ENCODE data around the gene HDGFL2.
"Not testable (repeated sequence)": the region's sequence is repeated elsewhere in the genome, so short reads cannot be mapped to it uniquely, and the experiment has no call there.

HDGFL2 gene

DNA sequence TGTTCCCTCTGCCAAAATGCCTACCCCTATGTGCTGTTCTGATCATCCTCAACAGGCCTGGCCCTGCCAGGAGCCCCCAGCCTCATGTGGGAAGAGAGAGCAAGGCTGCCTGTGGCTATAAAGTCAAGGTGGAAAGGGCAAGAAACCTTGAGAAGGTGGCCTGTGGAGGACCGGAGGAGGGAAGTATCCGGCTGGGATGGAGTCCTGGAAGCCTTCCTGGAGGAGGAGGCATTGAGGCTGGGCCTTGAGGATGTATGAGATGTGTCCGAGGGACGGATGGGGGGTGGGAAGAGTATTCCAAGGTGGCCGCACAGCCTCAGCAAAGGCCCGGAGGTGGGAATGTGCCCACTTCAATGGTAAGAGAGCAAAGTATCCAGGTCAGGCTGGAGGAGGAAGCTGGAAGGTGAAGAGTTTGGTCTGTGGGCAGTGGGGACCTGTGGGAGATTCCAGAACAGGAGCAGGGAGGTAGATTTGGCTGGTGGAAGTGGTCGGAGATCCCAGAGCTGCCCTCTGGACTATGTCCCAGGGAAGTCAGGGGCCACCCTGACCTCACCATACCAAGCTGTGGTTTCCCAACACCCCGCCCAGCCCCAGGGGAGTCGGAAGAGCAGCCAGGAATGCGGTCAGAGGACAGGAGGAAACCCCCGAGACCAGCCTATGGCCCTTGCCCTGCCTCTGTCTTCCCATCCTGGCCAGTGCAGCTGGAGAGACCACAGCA, 49.2 kb downstream of the HDGFL2 start:
- Histone ChIP-seq H3K36me3 (ENCODE audit: control insufficient read depth, insufficient read depth, low read length) (no peaks in the 10 kb centered on the region), H3K27me3 (ENCODE audit: control insufficient read depth, insufficient read depth, low read length) (peaks cover 14% of the 10 kb centered on the region), H3K9ac (ENCODE audit: low read depth, low read length) (no peak overlapping the region), H3K4me1 (ENCODE audit: control insufficient read depth, insufficient read depth, low read length) (no peaks in the 10 kb centered on the region), H3K27ac (ENCODE audit: low read depth, low read length) (no peak overlapping the region), H3K9me3 (ENCODE audit: control insufficient read depth, insufficient read depth, low read length) (no peaks in the 10 kb centered on the region), H3K4me3 (ENCODE audit: low read depth, low read length) (no peak overlapping the region)

GRCh38 chr19:4521888-4522242, 49.8 kb downstream of the HDGFL2 start:
- Histone ChIP-seq H3K4me1 (ENCODE audit: control insufficient read depth, insufficient read depth, low read length) (no peaks in the 10 kb centered on the region), H3K9ac (ENCODE audit: low read depth, low read length) (no peak overlapping the region), H3K36me3 (ENCODE audit: control insufficient read depth, insufficient read depth, low read length) (no peaks in the 10 kb centered on the region), H3K27me3 (ENCODE audit: control insufficient read depth, insufficient read depth, low read length) (peaks cover 14% of the 10 kb centered on the region), H3K9me3 (ENCODE audit: control insufficient read depth, insufficient read depth, low read length) (no peaks in the 10 kb centered on the region), H3K4me3 (ENCODE audit: low read depth, low read length) (no peak overlapping the region), H3K27ac (ENCODE audit: low read depth, low read length) (no peak overlapping the region)

- H3K36me3 ChIP-seq (ENCODE audit: control insufficient read depth, insufficient read depth, low read length): no peaks in the 10 kb centered on the region
Observed at GRCh38 chr19:4522291-4523002, 50.4 kb downstream of the HDGFL2 start.

GRCh38 chr19:4523306-4524110, 51.4 kb downstream of the HDGFL2 start:
- Histone ChIP-seq H3K36me3 (ENCODE audit: control insufficient read depth, insufficient read depth, low read length) (no peaks in the 10 kb centered on the region), H3K27ac (ENCODE audit: low read depth, low read length) (no peak overlapping the region), H3K4me1 (ENCODE audit: control insufficient read depth, insufficient read depth, low read length) (no peaks in the 10 kb centered on the region), H3K27me3 (ENCODE audit: control insufficient read depth, insufficient read depth, low read length) (peaks cover 6% of the 10 kb centered on the region), H3K9me3 (ENCODE audit: control insufficient read depth, insufficient read depth, low read length) (no peaks in the 10 kb centered on the region), H3K9ac (ENCODE audit: low read depth, low read length) (no peak overlapping the region), H3K4me3 (ENCODE audit: low read depth, low read length) (no peak overlapping the region)

More at GRCh38 chr19:4522291-4523002, 50.4 kb downstream of the HDGFL2 start:
- H3K27me3 ChIP-seq (ENCODE audit: control insufficient read depth, insufficient read depth, low read length): peaks cover 14% of the 10 kb centered on the region
- H3K27ac ChIP-seq (ENCODE audit: low read depth, low read length): no peak overlapping the region
- H3K9ac ChIP-seq (ENCODE audit: low read depth, low read length): no peak overlapping the region
- no peak overlapping the region for H3K4me3 ChIP-seq (ENCODE audit: low read depth, low read length)
- H3K9me3 ChIP-seq (ENCODE audit: control insufficient read depth, insufficient read depth, low read length): no peaks in the 10 kb centered on the region
- no peaks in the 10 kb centered on the region for H3K4me1 ChIP-seq (ENCODE audit: control insufficient read depth, insufficient read depth, low read length)

DNA sequence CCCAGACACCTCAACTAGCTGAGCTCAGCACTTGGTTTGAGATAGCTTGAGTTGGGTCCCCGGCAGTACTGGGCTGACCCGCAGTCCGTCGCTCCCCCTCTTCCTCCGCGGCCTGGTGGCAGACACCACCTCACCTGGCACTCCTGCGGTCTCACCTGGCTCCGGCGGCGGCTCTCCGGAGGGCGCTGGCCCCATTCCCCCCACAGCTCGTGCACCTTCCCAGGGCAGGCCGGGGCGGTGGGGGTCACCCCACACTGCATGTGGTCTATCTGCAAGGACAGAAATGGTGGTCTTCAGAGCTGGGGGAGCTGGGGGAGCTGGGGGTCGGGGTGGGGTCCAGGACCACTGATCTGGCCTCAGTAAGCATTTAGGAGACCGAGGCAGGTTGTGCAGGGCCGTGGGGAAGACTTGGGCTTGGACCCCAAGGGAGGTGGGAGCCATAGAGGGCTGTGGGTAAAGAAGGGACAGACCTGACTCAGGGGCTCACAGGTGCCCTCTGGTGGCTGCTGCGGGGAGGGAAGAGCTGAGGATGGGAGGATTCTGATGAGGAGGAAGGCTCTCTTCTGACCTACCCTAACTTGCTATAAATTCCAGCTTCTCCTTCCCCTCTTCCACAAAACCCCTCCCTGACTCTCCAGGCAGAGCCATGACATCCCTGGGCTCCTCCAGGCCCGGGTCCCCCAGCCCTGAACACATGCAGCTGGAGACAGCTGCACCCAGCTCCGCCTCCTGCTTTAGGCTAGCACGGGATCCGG, 52.9 kb downstream of the HDGFL2 start:
- no peak overlapping the region for H3K4me3 ChIP-seq (ENCODE audit: low read depth, low read length)
- H3K36me3 ChIP-seq (ENCODE audit: control insufficient read depth, insufficient read depth, low read length): no peaks in the 10 kb centered on the region
- H3K27ac ChIP-seq (ENCODE audit: low read depth, low read length): no peak overlapping the region
- H3K9ac ChIP-seq (ENCODE audit: low read depth, low read length): no peak overlapping the region
- H3K9me3 ChIP-seq (ENCODE audit: control insufficient read depth, insufficient read depth, low read length): no peaks in the 10 kb centered on the region
- peaks cover 6% of the 10 kb centered on the region for H3K27me3 ChIP-seq (ENCODE audit: control insufficient read depth, insufficient read depth, low read length)
- no peaks in the 10 kb centered on the region for H3K4me1 ChIP-seq (ENCODE audit: control insufficient read depth, insufficient read depth, low read length)

DNA sequence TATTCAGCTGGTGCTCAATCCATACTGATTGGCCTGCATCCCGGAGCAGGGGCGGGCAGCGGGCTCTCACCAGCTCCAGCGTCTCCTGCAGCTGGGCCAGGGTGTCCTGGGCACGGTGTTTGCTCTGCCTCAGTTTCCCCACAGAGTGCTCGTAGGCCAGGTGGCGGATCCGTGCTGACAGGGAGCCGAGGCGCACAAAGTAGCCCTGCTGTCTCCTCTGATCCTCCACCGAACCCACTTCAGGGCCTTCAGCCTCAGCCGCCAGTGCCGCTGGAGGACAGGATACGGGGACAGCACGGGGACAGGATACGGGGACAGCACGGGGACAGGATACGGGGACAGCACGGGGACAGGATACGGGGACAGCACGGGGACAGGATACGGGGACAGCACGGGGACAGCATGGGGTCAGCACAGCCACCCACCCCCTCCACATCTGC, 53.5 kb downstream of the HDGFL2 start:
- no peak overlapping the region for H3K9ac ChIP-seq (ENCODE audit: low read depth, low read length)

DNA sequence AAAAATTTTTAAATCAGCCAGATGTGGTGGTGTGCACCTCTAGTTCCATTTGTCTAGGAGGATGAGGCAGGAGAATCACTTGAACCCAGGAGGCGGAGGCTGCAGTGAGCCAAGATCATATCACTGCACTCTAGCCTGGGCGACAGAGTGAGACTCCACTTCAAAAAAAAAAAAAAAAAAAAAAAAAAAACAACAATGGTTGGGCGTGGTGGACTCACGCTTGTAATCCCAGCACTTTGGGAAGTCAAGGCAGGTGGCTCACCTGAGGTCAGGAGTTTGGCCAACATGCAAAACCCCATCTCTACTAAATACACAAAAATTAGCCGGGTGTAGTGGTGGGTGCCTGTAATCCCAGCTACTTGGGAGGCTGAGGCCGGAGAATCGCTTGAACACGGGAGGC, 55.3 kb downstream of the HDGFL2 start:
- H3K9me3 ChIP-seq (ENCODE audit: control insufficient read depth, insufficient read depth, low read length); H3K27me3 ChIP-seq (ENCODE audit: control insufficient read depth, insufficient read depth, low read length); H3K4me3 ChIP-seq (ENCODE audit: low read depth, low read length): not testable (repeated sequence)

More for the DNA sequence above, 53.5 kb downstream of the HDGFL2 start:
- Histone ChIP-seq H3K4me1 (ENCODE audit: control insufficient read depth, insufficient read depth, low read length) (no peaks in the 10 kb centered on the region), H3K4me3 (ENCODE audit: low read depth, low read length) (no peak overlapping the region), H3K27me3 (ENCODE audit: control insufficient read depth, insufficient read depth, low read length) (peaks cover 6% of the 10 kb centered on the region), H3K9me3 (ENCODE audit: control insufficient read depth, insufficient read depth, low read length) (no peaks in the 10 kb centered on the region), H3K36me3 (ENCODE audit: control insufficient read depth, insufficient read depth, low read length) (no peaks in the 10 kb centered on the region), H3K27ac (ENCODE audit: low read depth, low read length) (no peak overlapping the region)

DNA sequence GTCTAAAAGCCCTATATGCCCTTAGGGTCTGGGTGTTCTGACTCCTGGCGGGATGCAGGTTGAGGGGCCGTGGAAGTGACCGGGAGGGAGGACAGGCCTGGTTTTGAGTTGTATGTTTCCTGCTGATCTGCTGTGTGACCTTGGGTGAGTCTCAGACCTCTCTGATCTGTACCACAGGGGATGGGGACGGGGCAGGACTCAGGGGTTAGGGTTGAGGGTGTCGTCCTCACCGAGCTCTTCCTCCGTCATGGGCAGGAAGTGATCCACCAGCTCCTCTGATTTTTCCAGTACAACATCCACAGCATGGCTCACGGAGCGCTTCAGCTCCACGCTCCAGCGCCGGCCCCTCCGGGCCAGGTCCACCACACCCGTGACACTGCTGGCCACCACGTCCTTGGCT, 56.7 kb downstream of the HDGFL2 start:
- Histone ChIP-seq H3K27me3 (ENCODE audit: control insufficient read depth, insufficient read depth, low read length) (peaks cover 4% of the 10 kb centered on the region), H3K4me3 (ENCODE audit: low read depth, low read length) (no peak overlapping the region), H3K27ac (ENCODE audit: low read depth, low read length) (no peak overlapping the region), H3K9ac (ENCODE audit: low read depth, low read length) (no peak overlapping the region), H3K36me3 (ENCODE audit: control insufficient read depth, insufficient read depth, low read length) (no peaks in the 10 kb centered on the region), H3K9me3 (ENCODE audit: control insufficient read depth, insufficient read depth, low read length) (no peaks in the 10 kb centered on the region), H3K4me1 (ENCODE audit: control insufficient read depth, insufficient read depth, low read length) (no peaks in the 10 kb centered on the region)

More for the DNA sequence above, 55.3 kb downstream of the HDGFL2 start:
- H3K27ac ChIP-seq (ENCODE audit: low read depth, low read length); H3K4me1 ChIP-seq (ENCODE audit: control insufficient read depth, insufficient read depth, low read length); H3K36me3 ChIP-seq (ENCODE audit: control insufficient read depth, insufficient read depth, low read length); H3K9ac ChIP-seq (ENCODE audit: low read depth, low read length): not testable (repeated sequence)

DNA sequence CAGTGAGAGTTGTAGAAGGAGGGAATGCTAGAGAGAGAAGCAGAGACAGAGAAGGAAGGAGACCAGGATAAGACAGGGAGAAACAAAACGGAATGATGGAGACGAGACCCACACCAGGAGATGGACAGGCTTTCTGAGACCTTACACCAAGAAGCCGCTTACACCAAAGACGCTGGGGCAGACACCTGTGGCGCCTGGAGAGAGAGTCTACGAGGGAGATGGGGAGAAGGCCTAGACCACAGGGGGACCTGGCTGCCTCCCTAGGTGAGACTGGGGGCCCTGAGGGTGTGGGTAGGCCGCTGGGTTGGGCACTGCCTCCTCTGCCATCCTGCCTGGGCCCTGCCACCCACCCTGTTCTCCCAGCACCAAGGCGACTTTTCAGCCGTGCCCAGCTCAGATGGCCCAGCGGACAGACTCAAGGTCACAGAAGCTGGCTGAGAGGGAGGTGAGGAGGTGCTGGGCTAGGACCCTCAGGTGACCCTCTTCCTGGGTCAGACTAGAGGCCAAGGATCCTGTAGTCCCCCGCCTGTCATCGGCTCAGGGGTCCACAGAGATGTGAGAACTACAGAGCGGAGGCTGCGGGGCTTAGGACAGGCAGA, 57.9 kb downstream of the HDGFL2 start:
- H3K9me3 ChIP-seq (ENCODE audit: control insufficient read depth, insufficient read depth, low read length): no peaks in the 10 kb centered on the region
- H3K27me3 ChIP-seq (ENCODE audit: control insufficient read depth, insufficient read depth, low read length): peaks cover 15% of the 10 kb centered on the region
- H3K4me3 ChIP-seq (ENCODE audit: low read depth, low read length): no peak overlapping the region
- H3K9ac ChIP-seq (ENCODE audit: low read depth, low read length): no peak overlapping the region
- H3K4me1 ChIP-seq (ENCODE audit: control insufficient read depth, insufficient read depth, low read length): no peaks in the 10 kb centered on the region
- no peaks in the 10 kb centered on the region for H3K36me3 ChIP-seq (ENCODE audit: control insufficient read depth, insufficient read depth, low read length)
- H3K27ac ChIP-seq (ENCODE audit: low read depth, low read length): no peak overlapping the region

- H3K27ac ChIP-seq (ENCODE audit: low read depth, low read length): no peak overlapping the region
- no peak overlapping the region for H3K9ac ChIP-seq (ENCODE audit: low read depth, low read length)
- H3K27me3 ChIP-seq (ENCODE audit: control insufficient read depth, insufficient read depth, low read length): peaks cover 15% of the 10 kb centered on the region
- no peaks in the 10 kb centered on the region for H3K4me1 ChIP-seq (ENCODE audit: control insufficient read depth, insufficient read depth, low read length)
- no peaks in the 10 kb centered on the region for H3K9me3 ChIP-seq (ENCODE audit: control insufficient read depth, insufficient read depth, low read length)
- no peak overlapping the region for H3K4me3 ChIP-seq (ENCODE audit: low read depth, low read length)
- no peaks in the 10 kb centered on the region for H3K36me3 ChIP-seq (ENCODE audit: control insufficient read depth, insufficient read depth, low read length)
Observed at GRCh38 chr19:4531562-4532165, 59.6 kb downstream of the HDGFL2 start.
